ENCODE measurements around the gene ZNF865.

GRCh38 chr19:55563261-55563690 lies 42.2 kb upstream of the ZNF865 start:
- TF ChIP-seq CTCF (IDR thresholded peaks at IDR 0.05) (no peak), NR2C2 (CRISPR knock-in tag; IDR thresholded peaks at IDR 0.05) (no peak), CREB1 (CRISPR knock-in tag; IDR thresholded peaks at IDR 0.05) (no peak), SP1 (CRISPR knock-in tag; conservative IDR thresholded peaks at IDR 0.05) (no peak), E2F1 (CRISPR knock-in tag; IDR thresholded peaks at IDR 0.05) (no peak), USF2 (CRISPR knock-in tag; IDR thresholded peaks at IDR 0.05) (no peak)
